K562 (cell line): ENCODE measurements around the gene CCDC9. TPM values are rescaled to one million over a fixed set of nuclear protein-coding genes. Genes with fewer than 3 reads are reported as not detected.

Source experiments
- ARID1B ChIP-seq: fragments of 450-650 bp; IDR thresholded peaks from 2 replicates; pipeline ENCODE4 v1.6.1; 2016; ENCODE audit warnings: antibody characterized with exemption, mild to moderate bottlenecking, inconsistent platforms
- E2F3 ChIP-seq: fragments of 250-450 bp; sonication (Bioruptor Pico); IDR thresholded peaks from 2 replicates; pipeline ENCODE4 v1.4.0; 2020; ENCODE audit warnings: mild to moderate bottlenecking
- JUNB ChIP-seq: fragments of 450-650 bp; formaldehyde crosslinking; conservative IDR thresholded peaks from 2 replicates; pipeline ENCODE4 v1.4.0; 2020; ENCODE audit warnings: mild to moderate bottlenecking
- PRPF4 ChIP-seq: fragments of 200-400 bp; formaldehyde crosslinking; IDR thresholded peaks from one replicate; pipeline ENCODE4 v1.6.1; 2017; ENCODE audit warnings: low read length, low read depth, mild to moderate bottlenecking; ENCODE audit not compliant: insufficient read depth, poor library complexity, severe bottlenecking
- XRCC5 ChIP-seq: fragments of 200-400 bp; formaldehyde crosslinking; IDR thresholded peaks from 2 replicates; pipeline ENCODE4 v1.6.1; 2017; ENCODE audit warnings: low read depth, mild to moderate bottlenecking, low read length
- ZNF133 ChIP-seq: fragments of 250-450 bp; sonication (Bioruptor Pico); IDR thresholded peaks from 2 replicates; pipeline ENCODE4 v1.4.0; 2020; ENCODE audit warnings: mild to moderate bottlenecking
- ZNF224 ChIP-seq: sonication (generic); formaldehyde crosslinking; IDR thresholded peaks from 2 replicates; pipeline ENCODE4 v1.8.0; 2022; ENCODE audit warnings: mild to moderate bottlenecking, missing genetic modification reagents
- ZNF274 ChIP-seq: IDR thresholded peaks from 2 replicates; pipeline ENCODE4 v1.6.1; 2011; ENCODE audit warnings: low read depth, mild to moderate bottlenecking, low read length, moderate library complexity, borderline replicate concordance
- ZNF695 ChIP-seq: fragments of 450-650 bp; formaldehyde crosslinking; IDR thresholded peaks from 2 replicates; pipeline ENCODE4 v1.4.0; 2020; ENCODE audit warnings: mild to moderate bottlenecking, moderate library complexity
- polyA plus RNA-seq, 8 experiments: library from polyadenylated mRNA; depleted of rRNA in 4 of 8; stranded (reverse) in 5 of 8; unstranded in 3 of 8; fragments of >200 nt; fragmentation: Nextera tagmentation in 2 of 8; fragmentation: Illumina TruSeq in 1 of 8; extraction: Ambion mirVana in 2 of 8; extraction: Trizol in 1 of 8; gene quantifications; 2 replicates each; pipeline versions ENCODE4 v1.2.1 to v1.2.3, GENCODE V29; 2011 to 2014; ENCODE audit warnings: inconsistent platforms in 1 of 8, missing spikeins in 1 of 8
- total RNA-seq, 7 experiments: library from RNA; depleted of rRNA in 6 of 7; stranded (reverse); fragments of >200 nt in 6 of 7; fragmentation: Illumina TruSeq in 2 of 7; extraction: Trizol in 2 of 7; gene quantifications; 2 replicates each; pipeline versions ENCODE4 v1.2.1 to v1.2.3, GENCODE V29; 2011 to 2021; ENCODE audit warnings: low replicate concordance in 1 of 7
- TF ChIP-seq, protein P1 (sequence below): sonication (generic); formaldehyde crosslinking; IDR thresholded peaks from 2 replicates; pipeline ENCODE4 v1.8.0; 2023; ENCODE audit warnings: missing genetic modification reagents, mild to moderate bottlenecking, borderline replicate concordance
- TF ChIP-seq, protein P2 (sequence below): fragments of 250-450 bp; sonication (Bioruptor Pico); IDR thresholded peaks from 2 replicates; pipeline ENCODE4 v1.5.0; 2021
- TF ChIP-seq, protein P3 (sequence below): fragments of 250-450 bp; sonication (Bioruptor Pico); IDR thresholded peaks from 2 replicates; pipeline ENCODE4 v1.4.0; 2020; ENCODE audit warnings: mild to moderate bottlenecking
- TF ChIP-seq, protein P4 (sequence below): fragments of 450-650 bp; IDR thresholded peaks from 2 replicates; pipeline ENCODE4 v1.6.1; 2017; ENCODE audit warnings: mild to moderate bottlenecking, moderate library complexity
- TF ChIP-seq, protein P5 (sequence below): fragments of 450-650 bp; IDR thresholded peaks from 2 replicates; pipeline ENCODE4 v1.6.1; 2016; ENCODE audit warnings: low read depth, mild to moderate bottlenecking, moderate library complexity
- TF ChIP-seq, protein P6 (sequence below): fragments of 450-650 bp; formaldehyde crosslinking; IDR thresholded peaks from 2 replicates; pipeline ENCODE4 v1.4.0; 2022; ENCODE audit warnings: missing genetic modification characterization

CCDC9 gene
- total and polyA plus RNA-seq, 9 of the 15 experiments (the other 6 are each of a cell fraction or from before 2014, with no cell fraction given), result 0.23 to 38.6 (median 8.4) TPM

DNA sequence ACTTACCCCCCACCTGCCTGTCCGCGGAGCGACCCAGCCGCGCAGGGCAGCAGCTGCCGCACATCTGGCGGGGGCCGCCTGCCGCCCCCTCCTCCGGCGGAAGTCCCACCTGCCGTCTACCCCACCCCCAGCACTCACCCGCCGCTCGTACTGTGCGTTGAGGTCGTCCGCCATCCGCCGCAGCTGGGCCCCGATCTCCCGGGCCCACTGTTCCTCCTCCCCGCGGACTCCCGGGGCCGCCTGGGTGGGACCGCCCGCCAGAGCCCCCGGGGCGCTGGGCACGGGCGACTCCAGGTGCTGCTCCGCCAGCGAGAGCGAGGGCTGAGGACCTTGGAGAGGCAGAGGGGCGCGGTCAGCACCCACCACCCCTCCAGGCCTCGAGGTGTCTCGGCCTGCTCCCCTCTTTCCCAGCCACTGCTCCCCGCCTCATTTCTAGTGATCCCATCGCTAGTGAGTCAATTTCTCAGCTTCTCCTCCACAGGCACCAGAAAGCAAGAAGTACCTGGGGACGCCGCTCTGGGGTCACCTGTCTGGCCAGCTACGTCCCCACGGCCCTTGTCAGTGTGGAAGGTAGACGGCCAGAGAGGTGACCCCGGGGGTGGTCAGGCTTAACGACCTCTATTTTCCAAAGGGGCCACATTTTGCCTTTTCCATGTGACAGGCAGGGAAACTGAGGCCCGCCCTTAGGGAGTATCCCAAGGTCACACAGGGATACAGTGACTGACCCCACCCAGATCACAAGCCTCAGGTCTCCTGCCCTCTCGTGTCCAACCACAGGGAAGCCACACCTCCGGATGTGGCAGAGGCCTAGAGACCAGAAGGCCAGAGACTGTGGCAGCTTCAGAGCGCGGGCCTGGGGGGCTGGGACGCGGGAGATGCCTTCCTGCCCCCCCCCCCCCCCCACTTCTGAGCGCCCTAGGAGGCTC lies 29.6 kb upstream of the CCDC9 start (continued):
- TF ChIP-seq, protein P1, sequence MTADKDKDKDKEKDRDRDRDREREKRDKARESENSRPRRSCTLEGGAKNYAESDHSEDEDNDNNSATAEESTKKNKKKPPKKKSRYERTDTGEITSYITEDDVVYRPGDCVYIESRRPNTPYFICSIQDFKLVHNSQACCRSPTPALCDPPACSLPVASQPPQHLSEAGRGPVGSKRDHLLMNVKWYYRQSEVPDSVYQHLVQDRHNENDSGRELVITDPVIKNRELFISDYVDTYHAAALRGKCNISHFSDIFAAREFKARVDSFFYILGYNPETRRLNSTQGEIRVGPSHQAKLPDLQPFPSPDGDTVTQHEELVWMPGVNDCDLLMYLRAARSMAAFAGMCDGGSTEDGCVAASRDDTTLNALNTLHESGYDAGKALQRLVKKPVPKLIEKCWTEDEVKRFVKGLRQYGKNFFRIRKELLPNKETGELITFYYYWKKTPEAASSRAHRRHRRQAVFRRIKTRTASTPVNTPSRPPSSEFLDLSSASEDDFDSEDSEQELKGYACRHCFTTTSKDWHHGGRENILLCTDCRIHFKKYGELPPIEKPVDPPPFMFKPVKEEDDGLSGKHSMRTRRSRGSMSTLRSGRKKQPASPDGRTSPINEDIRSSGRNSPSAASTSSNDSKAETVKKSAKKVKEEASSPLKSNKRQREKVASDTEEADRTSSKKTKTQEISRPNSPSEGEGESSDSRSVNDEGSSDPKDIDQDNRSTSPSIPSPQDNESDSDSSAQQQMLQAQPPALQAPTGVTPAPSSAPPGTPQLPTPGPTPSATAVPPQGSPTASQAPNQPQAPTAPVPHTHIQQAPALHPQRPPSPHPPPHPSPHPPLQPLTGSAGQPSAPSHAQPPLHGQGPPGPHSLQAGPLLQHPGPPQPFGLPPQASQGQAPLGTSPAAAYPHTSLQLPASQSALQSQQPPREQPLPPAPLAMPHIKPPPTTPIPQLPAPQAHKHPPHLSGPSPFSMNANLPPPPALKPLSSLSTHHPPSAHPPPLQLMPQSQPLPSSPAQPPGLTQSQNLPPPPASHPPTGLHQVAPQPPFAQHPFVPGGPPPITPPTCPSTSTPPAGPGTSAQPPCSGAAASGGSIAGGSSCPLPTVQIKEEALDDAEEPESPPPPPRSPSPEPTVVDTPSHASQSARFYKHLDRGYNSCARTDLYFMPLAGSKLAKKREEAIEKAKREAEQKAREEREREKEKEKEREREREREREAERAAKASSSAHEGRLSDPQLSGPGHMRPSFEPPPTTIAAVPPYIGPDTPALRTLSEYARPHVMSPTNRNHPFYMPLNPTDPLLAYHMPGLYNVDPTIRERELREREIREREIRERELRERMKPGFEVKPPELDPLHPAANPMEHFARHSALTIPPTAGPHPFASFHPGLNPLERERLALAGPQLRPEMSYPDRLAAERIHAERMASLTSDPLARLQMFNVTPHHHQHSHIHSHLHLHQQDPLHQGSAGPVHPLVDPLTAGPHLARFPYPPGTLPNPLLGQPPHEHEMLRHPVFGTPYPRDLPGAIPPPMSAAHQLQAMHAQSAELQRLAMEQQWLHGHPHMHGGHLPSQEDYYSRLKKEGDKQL (CRISPR knock-in tag), result no peak
- TF ChIP-seq ZNF133 (CRISPR knock-in tag) (no peak), ARID1B (peak; percentile 12), ZNF695 (CRISPR knock-in tag) (no peak), ZNF274 (peak; percentile 42; the same call in 1 of the 2 replicates), ZNF224 (CRISPR knock-in tag) (no peak), PRPF4 (peak; percentile 97), JUNB (CRISPR knock-in tag) (no peak), XRCC5 (peak; percentile 55; the same call in 1 of the 2 replicates), E2F3 (CRISPR knock-in tag) (peak; percentile 15; the same call in 1 of the 2 replicates)
- TF ChIP-seq, protein P2, sequence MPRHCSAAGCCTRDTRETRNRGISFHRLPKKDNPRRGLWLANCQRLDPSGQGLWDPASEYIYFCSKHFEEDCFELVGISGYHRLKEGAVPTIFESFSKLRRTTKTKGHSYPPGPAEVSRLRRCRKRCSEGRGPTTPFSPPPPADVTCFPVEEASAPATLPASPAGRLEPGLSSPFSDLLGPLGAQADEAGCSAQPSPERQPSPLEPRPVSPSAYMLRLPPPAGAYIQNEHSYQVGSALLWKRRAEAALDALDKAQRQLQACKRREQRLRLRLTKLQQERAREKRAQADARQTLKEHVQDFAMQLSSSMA, result 0 out of 2 replicates have a peak, but pooled peaks have one; percentile 51
- TF ChIP-seq, protein P3, sequence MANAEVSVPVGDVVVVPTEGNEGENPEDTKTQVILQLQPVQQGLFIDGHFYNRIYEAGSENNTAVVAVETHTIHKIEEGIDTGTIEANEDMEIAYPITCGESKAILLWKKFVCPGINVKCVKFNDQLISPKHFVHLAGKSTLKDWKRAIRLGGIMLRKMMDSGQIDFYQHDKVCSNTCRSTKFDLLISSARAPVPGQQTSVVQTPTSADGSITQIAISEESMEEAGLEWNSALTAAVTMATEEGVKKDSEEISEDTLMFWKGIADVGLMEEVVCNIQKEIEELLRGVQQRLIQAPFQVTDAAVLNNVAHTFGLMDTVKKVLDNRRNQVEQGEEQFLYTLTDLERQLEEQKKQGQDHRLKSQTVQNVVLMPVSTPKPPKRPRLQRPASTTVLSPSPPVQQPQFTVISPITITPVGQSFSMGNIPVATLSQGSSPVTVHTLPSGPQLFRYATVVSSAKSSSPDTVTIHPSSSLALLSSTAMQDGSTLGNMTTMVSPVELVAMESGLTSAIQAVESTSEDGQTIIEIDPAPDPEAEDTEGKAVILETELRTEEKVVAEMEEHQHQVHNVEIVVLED (CRISPR knock-in tag), result no peak
- TF ChIP-seq, protein P4, sequence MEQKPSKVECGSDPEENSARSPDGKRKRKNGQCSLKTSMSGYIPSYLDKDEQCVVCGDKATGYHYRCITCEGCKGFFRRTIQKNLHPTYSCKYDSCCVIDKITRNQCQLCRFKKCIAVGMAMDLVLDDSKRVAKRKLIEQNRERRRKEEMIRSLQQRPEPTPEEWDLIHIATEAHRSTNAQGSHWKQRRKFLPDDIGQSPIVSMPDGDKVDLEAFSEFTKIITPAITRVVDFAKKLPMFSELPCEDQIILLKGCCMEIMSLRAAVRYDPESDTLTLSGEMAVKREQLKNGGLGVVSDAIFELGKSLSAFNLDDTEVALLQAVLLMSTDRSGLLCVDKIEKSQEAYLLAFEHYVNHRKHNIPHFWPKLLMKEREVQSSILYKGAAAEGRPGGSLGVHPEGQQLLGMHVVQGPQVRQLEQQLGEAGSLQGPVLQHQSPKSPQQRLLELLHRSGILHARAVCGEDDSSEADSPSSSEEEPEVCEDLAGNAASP, result no peak
- TF ChIP-seq, protein P5, sequence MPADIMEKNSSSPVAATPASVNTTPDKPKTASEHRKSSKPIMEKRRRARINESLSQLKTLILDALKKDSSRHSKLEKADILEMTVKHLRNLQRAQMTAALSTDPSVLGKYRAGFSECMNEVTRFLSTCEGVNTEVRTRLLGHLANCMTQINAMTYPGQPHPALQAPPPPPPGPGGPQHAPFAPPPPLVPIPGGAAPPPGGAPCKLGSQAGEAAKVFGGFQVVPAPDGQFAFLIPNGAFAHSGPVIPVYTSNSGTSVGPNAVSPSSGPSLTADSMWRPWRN, result no peak
- TF ChIP-seq, protein P6, sequence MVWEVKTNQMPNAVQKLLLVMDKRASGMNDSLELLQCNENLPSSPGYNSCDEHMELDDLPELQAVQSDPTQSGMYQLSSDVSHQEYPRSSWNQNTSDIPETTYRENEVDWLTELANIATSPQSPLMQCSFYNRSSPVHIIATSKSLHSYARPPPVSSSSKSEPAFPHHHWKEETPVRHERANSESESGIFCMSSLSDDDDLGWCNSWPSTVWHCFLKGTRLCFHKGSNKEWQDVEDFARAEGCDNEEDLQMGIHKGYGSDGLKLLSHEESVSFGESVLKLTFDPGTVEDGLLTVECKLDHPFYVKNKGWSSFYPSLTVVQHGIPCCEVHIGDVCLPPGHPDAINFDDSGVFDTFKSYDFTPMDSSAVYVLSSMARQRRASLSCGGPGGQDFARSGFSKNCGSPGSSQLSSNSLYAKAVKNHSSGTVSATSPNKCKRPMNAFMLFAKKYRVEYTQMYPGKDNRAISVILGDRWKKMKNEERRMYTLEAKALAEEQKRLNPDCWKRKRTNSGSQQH (CRISPR knock-in tag), result peak; percentile 85
